Heart right ventricle (tissue), 16 donors: ENCODE data around the gene SLC2A10. TPM values are rescaled to one million over a fixed set of nuclear protein-coding genes. Genes with fewer than 3 reads are reported as not detected.

Experiments used
- ATAC-seq, 8 donors: fragments of 200-7000 bp; cut with Tn5 transposase; one replicate each; pipeline ENCODE4 v1.9.1; 2020; ENCODE audit warnings: mild to moderate bottlenecking in 8 of 8, moderate library complexity in 8 of 8, moderate number of reproducible peaks in 1 of 8
- DNase-seq, 2 donors: peaks; one replicate each; pipeline ENCODE4 v3.0.0-alpha.2; 2020
- H3K27ac ChIP-seq, 10 donors: fragments of 200-600 bp; sonication (generic) in 2 of 10; one replicate each; pipeline versions ENCODE4 v1.5.0 to v1.8.0; 2020 to 2022; ENCODE audit warnings: mild to moderate bottlenecking in 3 of 10
- H3K27me3 ChIP-seq, 7 donors: fragments of 200-600 bp; one replicate each; pipeline ENCODE4 v1.8.0; 2021 to 2022; ENCODE audit warnings: mild to moderate bottlenecking in 2 of 7
- H3K36me3 ChIP-seq, 9 donors: fragments of 200-600 bp; sonication (generic) in 1 of 9; one replicate each; pipeline versions ENCODE4 v1.5.0 to v1.8.0; 2020 to 2022; ENCODE audit warnings: mild to moderate bottlenecking in 2 of 9
- H3K4me1 ChIP-seq, 9 donors: fragments of 200-600 bp; sonication (generic) in 1 of 9; one replicate each; pipeline versions ENCODE4 v1.5.0 to v1.8.0; 2020 to 2022; ENCODE audit warnings: mild to moderate bottlenecking in 4 of 9
- H3K4me3 ChIP-seq, 10 donors: fragments of 200-600 bp; sonication (generic) in 2 of 10; one replicate each; pipeline versions ENCODE4 v1.5.0 to v1.8.0; 2020 to 2022; ENCODE audit warnings: mild to moderate bottlenecking in 7 of 10, moderate library complexity in 2 of 10
- H3K9me3 ChIP-seq, 11 donors: fragments of 200-600 bp in 10 of 11; sonication (generic) in 2 of 11; one replicate each; pipeline versions ENCODE4 v1.5.0 to v1.8.0; 2013 to 2022; ENCODE audit warnings: mild to moderate bottlenecking in 2 of 11, control low read depth in 1 of 11, moderate library complexity in 1 of 11
- WGBS, 2 donors: extraction: QIAGEN DNeasy Blood & Tissue Kit; methylation state at CpG; one replicate each; pipeline ENCODE4 v1.1.7; 2013; ENCODE audit warnings: inconsistent platforms in 1 of 2; 5-methylcytosine and 5-hydroxymethylcytosine counted together
- intact Hi-C, 10 donors: fragments of 100-400 bp; cut with DNase I; formaldehyde crosslinking; loops; one replicate each; pipeline versions ENCODE4 v1.11.1 to v1.14.2; 2022
- polyA plus RNA-seq, 2 donors: library from polyadenylated mRNA; stranded (reverse); fragments of 200-250 nt; gene quantifications; one replicate each; pipeline ENCODE4 v1.2.3, GENCODE V29; 2013
- total RNA-seq, 10 donors: library from RNA; stranded (reverse); fragmentation: NEBNext Ultra II Directional in 3 of 10; extraction: Animal tissue kit (Norgen Biotek cat#: 25700) in 3 of 10; gene quantifications; one replicate each; pipeline versions ENCODE4 v1.2.1 to v1.2.4, GENCODE V29; 2021 to 2023
- TF ChIP-seq, protein P1 (sequence below), 9 donors: fragments of 200-600 bp; sonication (generic) in 2 of 9; IDR thresholded peaks; one replicate each; pipeline versions ENCODE4 v1.5.0 to v1.8.0; 2021 to 2022; ENCODE audit warnings: antibody characterized with exemption in 9 of 9, mild to moderate bottlenecking in 5 of 9, moderate library complexity in 1 of 9
- donor health status: Arrhythmogenic right ventricular cardiomyopathy.
- donor health status: ischemic (EF 13 %, LVEDD 7.1; RV severe dilation, severe dysfunction).
- donor health status: healthy with polysubstance abuse.
- donor health status: DM: no; HTN: yes; CAD: no.
- donor health status: DM: no; HTN: no; CAD: no.
- donor health status: ischemic (EF 25% LVEDD 6.9; RV normal size, moderate dysfunction).
- donor health status: ischemic (EF 25% LVEDD 5.7; RV mildly dilated, moderate dysfunction).
- donor health status: healthy.
- donor health status: DM: yes; HTN: yes; CAD: no.
- donor health status: Ischemic cardiomyopathy.
- donor health status: ischemic (EF 35%, LVEDD 5.7; RV mildly dilated, moderate dysfunction).
- donor health status: nonischemic (EF 11% LVEDD 7.7; RV severe dilation, severe dysfunction).
- donor health status: DM: yes; HTN: yes; CAD: no.
- donor health status: PGD.
- donor health status: ischemic (EF 29% LVEDD 5.4; RV normal size, mild dysfunction).
- donor health status: nonischemic (EF 23%, LVEDD 6.1; RV moderate dilation, normal function).

SLC2A10 gene
- total and polyA plus RNA-seq, 12 donors, result 1.1 to 5.2 (median 2.5) TPM

DNA sequence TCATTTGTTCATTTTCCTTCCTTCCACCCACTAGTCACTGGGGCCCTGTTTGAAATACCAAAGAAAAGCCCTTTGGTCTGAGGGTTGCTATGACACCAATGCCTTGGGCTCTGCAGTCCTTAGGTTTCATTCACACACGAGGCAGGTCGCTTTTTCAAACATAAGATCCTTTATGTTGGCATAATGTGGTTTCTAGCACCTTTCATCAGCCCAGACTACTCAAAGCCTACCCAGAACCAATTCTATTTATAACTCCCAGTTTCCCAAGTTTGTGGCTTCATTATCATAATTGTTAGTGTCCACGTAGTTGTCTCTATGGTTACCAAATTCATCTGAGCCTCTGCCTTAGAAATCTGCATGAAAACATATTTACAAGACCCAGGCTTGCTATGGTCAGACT is 13.6 kb upstream of the SLC2A10 start:
- TF ChIP-seq, protein P1, sequence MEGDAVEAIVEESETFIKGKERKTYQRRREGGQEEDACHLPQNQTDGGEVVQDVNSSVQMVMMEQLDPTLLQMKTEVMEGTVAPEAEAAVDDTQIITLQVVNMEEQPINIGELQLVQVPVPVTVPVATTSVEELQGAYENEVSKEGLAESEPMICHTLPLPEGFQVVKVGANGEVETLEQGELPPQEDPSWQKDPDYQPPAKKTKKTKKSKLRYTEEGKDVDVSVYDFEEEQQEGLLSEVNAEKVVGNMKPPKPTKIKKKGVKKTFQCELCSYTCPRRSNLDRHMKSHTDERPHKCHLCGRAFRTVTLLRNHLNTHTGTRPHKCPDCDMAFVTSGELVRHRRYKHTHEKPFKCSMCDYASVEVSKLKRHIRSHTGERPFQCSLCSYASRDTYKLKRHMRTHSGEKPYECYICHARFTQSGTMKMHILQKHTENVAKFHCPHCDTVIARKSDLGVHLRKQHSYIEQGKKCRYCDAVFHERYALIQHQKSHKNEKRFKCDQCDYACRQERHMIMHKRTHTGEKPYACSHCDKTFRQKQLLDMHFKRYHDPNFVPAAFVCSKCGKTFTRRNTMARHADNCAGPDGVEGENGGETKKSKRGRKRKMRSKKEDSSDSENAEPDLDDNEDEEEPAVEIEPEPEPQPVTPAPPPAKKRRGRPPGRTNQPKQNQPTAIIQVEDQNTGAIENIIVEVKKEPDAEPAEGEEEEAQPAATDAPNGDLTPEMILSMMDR (IDR thresholded peaks at IDR 0.05), result no peak
- no peak for ATAC-seq
- Histone ChIP-seq H3K4me1 (peaks cover 0 to 9% (median 0%) of the 10 kb centered on the region in 9 donors), H3K4me3 (no peak overlapping the region), H3K27ac (no peak overlapping the region), H3K27me3 (peaks cover 0 to 13% (median 6%) of the 10 kb centered on the region in 7 donors), H3K36me3 (no peaks in the 10 kb centered on the region), H3K9me3 (peaks cover 0 to 7% (median 0%) of the 10 kb centered on the region in 11 donors)
- 27 to 39% methylated on average over 3 of the region's 3 CpGs for WGBS, 2 donors
- intact Hi-C loops, result no loop called here
- no peak for DNase-seq

DNA sequence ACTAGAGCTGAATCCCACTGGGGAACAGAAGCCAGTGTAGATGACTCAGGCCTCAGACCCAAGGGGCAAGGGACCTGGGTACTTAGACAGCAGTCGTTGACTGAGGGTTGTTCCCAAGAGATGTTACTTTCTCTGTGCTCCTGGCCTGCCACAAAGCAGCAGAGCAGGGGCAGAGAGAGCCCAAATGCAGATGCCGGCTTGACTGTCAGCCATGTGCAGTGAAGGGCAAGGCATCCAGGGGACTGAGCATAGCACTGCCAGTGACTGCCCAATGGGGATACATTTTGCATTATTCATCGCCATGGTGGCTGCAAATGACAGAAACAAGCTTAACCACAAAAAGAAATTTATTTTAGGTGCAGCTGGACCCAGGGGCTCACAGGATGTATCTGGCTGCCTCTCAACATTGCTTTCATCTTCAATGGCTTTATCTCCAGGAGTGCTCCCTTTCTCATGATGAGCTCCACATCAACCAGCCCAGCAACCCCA is 12.6 kb upstream of the SLC2A10 start:
- no peak overlapping the region for H3K27ac ChIP-seq
- no peak overlapping the region for H3K4me3 ChIP-seq
- intact Hi-C loops, result no loop called here
- no peak for ATAC-seq
- H3K36me3 ChIP-seq, result no peaks in the 10 kb centered on the region
- WGBS, 2 donors, result 82% methylated on average over 3 of the region's 3 CpGs
- no peak for DNase-seq
- H3K4me1 ChIP-seq, result peaks cover 0 to 9% (median 0%) of the 10 kb centered on the region in 9 donors
- peaks cover 0 to 18% (median 7%) of the 10 kb centered on the region in 7 donors for H3K27me3 ChIP-seq
- TF ChIP-seq, protein P1 (IDR thresholded peaks at IDR 0.05), result no peak
- peaks cover 0 to 6% (median 0%) of the 10 kb centered on the region in 11 donors for H3K9me3 ChIP-seq

DNA sequence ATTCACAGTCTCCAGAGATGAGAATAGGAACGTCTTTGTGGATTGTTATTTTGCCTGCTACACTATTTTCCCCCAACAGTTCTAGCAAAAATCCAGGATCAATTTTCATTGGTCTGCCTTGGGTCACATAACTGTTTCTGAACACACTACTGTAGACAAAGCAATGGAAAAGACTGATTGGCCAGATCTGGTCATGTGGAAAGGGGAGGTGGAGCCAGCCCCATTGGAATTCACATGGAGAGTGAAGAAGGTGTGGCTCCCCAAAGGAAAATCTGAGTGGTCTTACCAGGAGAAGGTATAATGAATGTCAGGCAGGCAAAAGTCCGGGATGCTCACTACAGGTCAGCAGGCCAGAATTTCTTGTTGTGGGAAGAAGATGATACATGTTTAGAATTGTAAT is 10.7 kb upstream of the SLC2A10 start:
- DNase-seq, result no peak
- no peaks in the 10 kb centered on the region for H3K36me3 ChIP-seq
- no peak overlapping the region for H3K4me3 ChIP-seq
- peaks cover 0 to 27% (median 7%) of the 10 kb centered on the region in 7 donors for H3K27me3 ChIP-seq
- no peak overlapping the region for H3K27ac ChIP-seq
- no peak for ATAC-seq
- peaks cover 0 to 9% (median 0%) of the 10 kb centered on the region in 9 donors for H3K4me1 ChIP-seq
- TF ChIP-seq, protein P1 (IDR thresholded peaks at IDR 0.05), result no peak
- 85 to 93% methylated on average over 2 of the region's 2 CpGs for WGBS, 2 donors
- H3K9me3 ChIP-seq, result peaks cover 0 to 4% (median 0%) of the 10 kb centered on the region in 11 donors
- intact Hi-C loops, result no loop called here

DNA sequence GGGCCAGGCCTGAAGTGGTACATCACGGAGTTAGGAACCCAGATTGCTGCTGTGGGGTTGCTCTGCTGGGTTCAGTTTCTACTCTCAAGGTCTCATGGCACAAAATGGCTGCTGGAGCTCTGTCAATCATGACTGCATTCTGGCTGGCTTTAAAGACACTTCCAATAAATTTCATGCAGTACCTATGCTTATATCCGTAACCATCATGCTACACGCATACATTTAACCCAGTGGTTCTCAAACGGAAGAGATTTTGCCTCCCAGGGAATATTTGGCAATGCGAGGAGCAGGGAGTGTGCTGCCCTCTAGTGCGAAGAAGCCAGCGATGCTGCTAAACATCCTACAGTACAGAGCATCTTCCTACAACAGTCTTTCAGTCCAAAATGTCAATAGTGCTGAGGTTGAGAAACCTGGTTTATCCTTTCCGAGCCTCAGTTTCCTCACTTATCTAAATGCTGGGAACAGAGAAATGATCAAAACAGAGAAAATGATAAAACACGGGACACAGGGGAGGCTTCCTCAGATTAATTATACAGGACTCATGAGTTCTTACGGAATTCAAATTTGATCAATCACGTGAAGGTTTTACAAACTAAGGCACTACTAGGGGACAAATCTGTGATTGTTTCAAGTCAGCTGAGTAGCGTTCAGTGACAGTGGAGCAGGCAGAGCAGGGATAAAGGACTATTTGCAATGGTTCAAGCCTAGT is 9.6 kb upstream of the SLC2A10 start:
- ATAC-seq, result no peak
- no peaks in the 10 kb centered on the region for H3K36me3 ChIP-seq
- no peaks in the 10 kb centered on the region for H3K4me1 ChIP-seq

More for the DNA sequence above, 9.6 kb upstream of the SLC2A10 start:
- DNase-seq, result no peak
- Histone ChIP-seq H3K27me3 (peaks cover 0 to 27% (median 13%) of the 10 kb centered on the region in 7 donors), H3K9me3 (peaks cover 0 to 4% (median 0%) of the 10 kb centered on the region in 11 donors), H3K4me3 (no peak overlapping the region), H3K27ac (no peak overlapping the region)
- intact Hi-C loops, result no loop called here
- WGBS, 2 donors, result 48 to 50% methylated on average over 12 of the region's 12 CpGs
- TF ChIP-seq, protein P1 (IDR thresholded peaks at IDR 0.05), result peak in 7 of 9 donors; percentile 14 to 59 (median 36)
